ENCODE results near the gene LIN9. TPM values are rescaled to one million over a fixed set of nuclear protein-coding genes. Genes with fewer than 3 reads are reported as not detected.

LIN9 gene
- total RNA-seq, 4 donors from 2014 or later, result 0.59 to 15.1 (median 3.9) TPM

GRCh38 chr1:226210571-226211176 lies 98.3 kb downstream of the LIN9 start:
- no peaks in the 10 kb centered on the region for H3K9me3 ChIP-seq
- no peaks in the 10 kb centered on the region for H3K4me1 ChIP-seq
- H3K36me3 ChIP-seq, result no peaks in the 10 kb centered on the region
- intact Hi-C loops (cut with DNase I; ENCODE audit: low total_unique reads), result no loop called here
- H3K4me3 ChIP-seq, result no peak overlapping the region
- H3K27ac ChIP-seq, result no peak overlapping the region
- no peak for DNase-seq
- no peaks in the 10 kb centered on the region for H3K27me3 ChIP-seq
- no peak for TF ChIP-seq POLR2A (IDR thresholded peaks at IDR 0.05)
- no peak for TF ChIP-seq CTCF (IDR thresholded peaks at IDR 0.05)

- Histone ChIP-seq H3K4me3 (no peak overlapping the region), H3K4me1 (no peaks in the 10 kb centered on the region), H3K27ac (no peak overlapping the region), H3K9me3 (no peaks in the 10 kb centered on the region), H3K27me3 (peaks cover 0 to 4% of the 10 kb centered on the region in 2 donors), H3K36me3 (no peaks in the 10 kb centered on the region)
- TF ChIP-seq CTCF (IDR thresholded peaks at IDR 0.05) (no peak), POLR2A (IDR thresholded peaks at IDR 0.05) (no peak)
- intact Hi-C loops (cut with DNase I; ENCODE audit: low total_unique reads), result no loop called here
- DNase-seq, result no peak
These were observed 99.5 kb downstream of the LIN9 start for GRCh38 chr1:226209307-226210059.

GRCh38 chr1:226207048-226207447 lies 101.9 kb downstream of the LIN9 start:
- Histone ChIP-seq H3K36me3 (no peaks in the 10 kb centered on the region), H3K4me3 (no peak overlapping the region), H3K27ac (no peak overlapping the region), H3K27me3 (peaks cover 0 to 4% of the 10 kb centered on the region in 2 donors), H3K4me1 (no peaks in the 10 kb centered on the region), H3K9me3 (no peaks in the 10 kb centered on the region)
- TF ChIP-seq POLR2A (IDR thresholded peaks at IDR 0.05) (no peak), CTCF (IDR thresholded peaks at IDR 0.05) (no peak)
- intact Hi-C loops (cut with DNase I; ENCODE audit: low total_unique reads), result no loop called here
- DNase-seq, result no peak

- no peak for DNase-seq
- Histone ChIP-seq H3K4me3 (no peak overlapping the region), H3K27ac (no peak overlapping the region), H3K9me3 (no peaks in the 10 kb centered on the region), H3K27me3 (peaks cover 0 to 4% of the 10 kb centered on the region in 2 donors), H3K4me1 (no peaks in the 10 kb centered on the region), H3K36me3 (no peaks in the 10 kb centered on the region)
- TF ChIP-seq CTCF (IDR thresholded peaks at IDR 0.05), result no peak
- TF ChIP-seq POLR2A (IDR thresholded peaks at IDR 0.05), result no peak
- intact Hi-C loops (cut with DNase I; ENCODE audit: low total_unique reads), result no loop called here
These were observed 104.8 kb downstream of the LIN9 start for GRCh38 chr1:226204198-226204597.

GRCh38 chr1:226203655-226204054 lies 105.3 kb downstream of the LIN9 start:
- no peak overlapping the region for H3K4me3 ChIP-seq
- H3K9me3 ChIP-seq, result no peaks in the 10 kb centered on the region
- intact Hi-C loops (cut with DNase I; ENCODE audit: low total_unique reads), result no loop called here
- H3K4me1 ChIP-seq, result no peaks in the 10 kb centered on the region
- H3K27me3 ChIP-seq, result peaks cover 0 to 4% of the 10 kb centered on the region in 2 donors
- H3K27ac ChIP-seq, result no peak overlapping the region
- DNase-seq, result no peak
- TF ChIP-seq CTCF (IDR thresholded peaks at IDR 0.05) (no peak), POLR2A (IDR thresholded peaks at IDR 0.05) (no peak)
- no peaks in the 10 kb centered on the region for H3K36me3 ChIP-seq
